Activated CD4-positive, alpha-beta memory T cell treated with anti-CD3 and anti-CD28 coated beads, Interleukin-2, amount 10 ng/mL, durations not matched to agents 7 days and 5 days (primary cell): ENCODE results near the gene PLA2G4D. TPM values are rescaled to one million over a fixed set of nuclear protein-coding genes. Genes with fewer than 3 reads are reported as not detected.
A peak's percentile ranks its signal among the peaks of the same experiment; 100 is the strongest.

Experiments
- CTCF ChIA-PET: fragments of 350-600 bp; sonication (Branson Sonifier 250); formaldehyde crosslinking; loops from one replicate; lab custom pipeline; 2021; ENCODE audit warnings: antibody characterized with exemption, inconsistent platforms; lab: Charles Lee
- POLR2A ChIA-PET: fragments of 350-600 bp; sonication (Branson Sonifier 250); formaldehyde crosslinking; loops from one replicate; lab custom pipeline; 2021; ENCODE audit warnings: antibody characterized with exemption; lab: Charles Lee
- DNase-seq: peaks from one replicate; pipeline ENCODE4 v3.0.0-alpha.2; 2020
- H3K27ac Mint-ChIP-seq: one replicate; pipeline ENCODE4 v1.8.0; 2021; ENCODE audit warnings: mild to moderate bottlenecking, mixed read lengths
- H3K27me3 Mint-ChIP-seq: one replicate; pipeline ENCODE4 v1.8.0; 2021; ENCODE audit warnings: mixed read lengths
- H3K36me3 Mint-ChIP-seq: one replicate; pipeline ENCODE4 v1.8.0; 2021; ENCODE audit warnings: low read depth, mixed read lengths
- H3K4me1 Mint-ChIP-seq: one replicate; pipeline ENCODE4 v1.8.0; 2021; ENCODE audit warnings: mixed read lengths
- H3K4me3 Mint-ChIP-seq: one replicate; pipeline ENCODE4 v1.8.0; 2021; ENCODE audit warnings: mild to moderate bottlenecking, mixed read lengths
- H3K9me3 Mint-ChIP-seq: one replicate; pipeline ENCODE4 v1.8.0; 2021; ENCODE audit warnings: mixed read lengths
- total RNA-seq, 2 experiments: library from RNA; stranded (reverse); gene quantifications; one replicate each; pipeline ENCODE4 v1.2.3, GENCODE V29; 2021

The PLA2G4D gene
- total RNA-seq, 2 experiments from 2014 or later: not detected

GRCh38 chr15:42084465-42085235 is 9.7 kb downstream of the PLA2G4D start:
- Mint-ChIP-seq H3K36me3 (no peaks in the 10 kb centered on the region), H3K4me3 (no peak overlapping the region), H3K27ac (no peak overlapping the region), H3K4me1 (peaks cover 15% of the 10 kb centered on the region), H3K27me3 (peaks cover 21% of the 10 kb centered on the region), H3K9me3 (no peaks in the 10 kb centered on the region)
- ChIA-PET POLR2A (no interaction called here), CTCF (interaction anchor here (0.7 to 6.4 kb wide), 17 partner anchors 10 to 311 kb away, joined by 3 to 44 read pairs (median 4); partner anchors contain the start of genes EHD4 and MAPKBP1)
- DNase-seq: peak; percentile 55

- DNase-seq: no peak
- POLR2A ChIA-PET: no interaction called here
- H3K27ac Mint-ChIP-seq: no peak overlapping the region
- H3K36me3 Mint-ChIP-seq: no peaks in the 10 kb centered on the region
- H3K4me1 Mint-ChIP-seq: peaks cover 15% of the 10 kb centered on the region
- H3K4me3 Mint-ChIP-seq: no peak overlapping the region
- peaks cover 14% of the 10 kb centered on the region for H3K27me3 Mint-ChIP-seq
- CTCF ChIA-PET: interaction anchor here (1.0 to 6.4 kb wide), 14 partner anchors 9 to 310 kb away, joined by 3 to 44 read pairs (median 6); partner anchors contain the start of genes EHD4 and MAPKBP1
- H3K9me3 Mint-ChIP-seq: no peaks in the 10 kb centered on the region
Measured at GRCh38 chr15:42083916-42084315, 10.4 kb downstream of the PLA2G4D start.

- H3K27ac Mint-ChIP-seq: no peak overlapping the region
- ChIA-PET CTCF (interaction anchor here (1.0 to 6.4 kb wide), 6 partner anchors 9 to 310 kb away, joined by 3 to 44 read pairs (median 8); partner anchors contain the start of gene MAPKBP1), POLR2A (no interaction called here)
- H3K36me3 Mint-ChIP-seq: no peaks in the 10 kb centered on the region
- H3K9me3 Mint-ChIP-seq: no peaks in the 10 kb centered on the region
- no peak for DNase-seq
- H3K4me1 Mint-ChIP-seq: peaks cover 15% of the 10 kb centered on the region
- H3K4me3 Mint-ChIP-seq: no peak overlapping the region
- H3K27me3 Mint-ChIP-seq: peaks cover 14% of the 10 kb centered on the region
Measured at GRCh38 chr15:42083605-42083908, 10.8 kb downstream of the PLA2G4D start.

GRCh38 chr15:42082823-42083604 is 11.3 kb downstream of the PLA2G4D start:
- no peak overlapping the region for H3K4me3 Mint-ChIP-seq
- POLR2A ChIA-PET: no interaction called here
- peaks cover 16% of the 10 kb centered on the region for H3K27me3 Mint-ChIP-seq
- DNase-seq: no peak
- no peaks in the 10 kb centered on the region for H3K9me3 Mint-ChIP-seq
- H3K4me1 Mint-ChIP-seq: peaks cover 14% of the 10 kb centered on the region
- CTCF ChIA-PET: interaction anchor here (1.0 to 6.4 kb wide), 6 partner anchors 8 to 310 kb away, joined by 3 to 44 read pairs (median 8); partner anchors contain the start of gene MAPKBP1
- H3K36me3 Mint-ChIP-seq: no peaks in the 10 kb centered on the region
- no peak overlapping the region for H3K27ac Mint-ChIP-seq

GRCh38 chr15:42082141-42082540 is 12.2 kb downstream of the PLA2G4D start:
- Mint-ChIP-seq H3K36me3 (no peaks in the 10 kb centered on the region), H3K27me3 (peaks cover 17% of the 10 kb centered on the region), H3K9me3 (no peaks in the 10 kb centered on the region), H3K27ac (no peak overlapping the region), H3K4me1 (peaks cover 14% of the 10 kb centered on the region), H3K4me3 (no peak overlapping the region)
- DNase-seq: no peak
- CTCF ChIA-PET: interaction anchor here (0.7 to 6.4 kb wide), 3 partner anchors 37 to 309 kb away, joined by 4 to 44 read pairs (median 23); partner anchors contain the start of gene MAPKBP1
- POLR2A ChIA-PET: no interaction called here

GRCh38 chr15:42080919-42081830 is 13.2 kb downstream of the PLA2G4D start:
- POLR2A ChIA-PET: no interaction called here

GRCh38 chr15:42080186-42080918 is 14.0 kb downstream of the PLA2G4D start:
- Mint-ChIP-seq H3K9me3 (no peaks in the 10 kb centered on the region), H3K4me3 (no peak overlapping the region), H3K36me3 (no peaks in the 10 kb centered on the region), H3K27ac (no peak overlapping the region), H3K27me3 (peaks cover 20% of the 10 kb centered on the region), H3K4me1 (peaks cover 13% of the 10 kb centered on the region)
- DNase-seq: no peak
- ChIA-PET CTCF (interaction anchor here (1.0 to 5.7 kb wide), 4 partner anchors 17 to 307 kb away, joined by 3 to 23 read pairs (median 4); partner anchors contain the start of gene MAPKBP1), POLR2A (no interaction called here)

More at GRCh38 chr15:42080919-42081830, 13.2 kb downstream of the PLA2G4D start:
- no peak for DNase-seq
- H3K27ac Mint-ChIP-seq: no peak overlapping the region
- H3K27me3 Mint-ChIP-seq: peaks cover 20% of the 10 kb centered on the region
- H3K4me3 Mint-ChIP-seq: no peak overlapping the region
- no peaks in the 10 kb centered on the region for H3K9me3 Mint-ChIP-seq
- H3K4me1 Mint-ChIP-seq: peaks cover 13% of the 10 kb centered on the region
- H3K36me3 Mint-ChIP-seq: no peaks in the 10 kb centered on the region
- CTCF ChIA-PET: interaction anchor here (1.0 to 6.4 kb wide), 5 partner anchors 18 to 308 kb away, joined by 3 to 44 read pairs (median 5); partner anchors contain the start of gene MAPKBP1

GRCh38 chr15:42079401-42079908 is 14.9 kb downstream of the PLA2G4D start:
- no peak for DNase-seq
- H3K27ac Mint-ChIP-seq: no peak overlapping the region
- no peaks in the 10 kb centered on the region for H3K36me3 Mint-ChIP-seq
- H3K4me3 Mint-ChIP-seq: no peak overlapping the region
- H3K27me3 Mint-ChIP-seq: peaks cover 20% of the 10 kb centered on the region
- peaks cover 6% of the 10 kb centered on the region for H3K4me1 Mint-ChIP-seq
- POLR2A ChIA-PET: no interaction called here
- H3K9me3 Mint-ChIP-seq: no peaks in the 10 kb centered on the region
- CTCF ChIA-PET: interaction anchor here (0.9 to 1.1 kb wide), 3 partner anchors 20 to 90 kb away, joined by 3 read pairs; no protein-coding TSS in a partner anchor

GRCh38 chr15:42078903-42079302 is 15.5 kb downstream of the PLA2G4D start:
- peaks cover under 1% of the 10 kb centered on the region for H3K4me1 Mint-ChIP-seq
- ChIA-PET POLR2A (no interaction called here), CTCF (interaction anchor here (0.6 to 1.1 kb wide), 4 partner anchors 20 to 89 kb away, joined by 3 read pairs; no protein-coding TSS in a partner anchor)

GRCh38 chr15:42077689-42078088 is 16.7 kb downstream of the PLA2G4D start:
- CTCF ChIA-PET: no interaction called here

More at GRCh38 chr15:42078903-42079302, 15.5 kb downstream of the PLA2G4D start:
- Mint-ChIP-seq H3K36me3 (no peaks in the 10 kb centered on the region), H3K4me3 (no peak overlapping the region), H3K9me3 (no peaks in the 10 kb centered on the region), H3K27me3 (peaks cover 18% of the 10 kb centered on the region), H3K27ac (no peak overlapping the region)
- DNase-seq: no peak

GRCh38 chr15:42073418-42073817 is 20.9 kb downstream of the PLA2G4D start:
- ChIA-PET CTCF (interaction anchor here (0.6 to 1.9 kb wide), 3 partner anchors 11 to 21 kb away, joined by 3 to 7 read pairs (median 4); partner anchors contain the start of gene PLA2G4D), POLR2A (no interaction called here)
- Mint-ChIP-seq H3K27me3 (peaks cover 8% of the 10 kb centered on the region), H3K4me3 (no peak overlapping the region), H3K4me1 (no peaks in the 10 kb centered on the region), H3K9me3 (no peaks in the 10 kb centered on the region), H3K36me3 (no peaks in the 10 kb centered on the region), H3K27ac (no peak overlapping the region)
- DNase-seq: no peak

More at GRCh38 chr15:42077689-42078088, 16.7 kb downstream of the PLA2G4D start:
- no peaks in the 10 kb centered on the region for H3K9me3 Mint-ChIP-seq
- peaks cover 18% of the 10 kb centered on the region for H3K27me3 Mint-ChIP-seq
- H3K36me3 Mint-ChIP-seq: no peaks in the 10 kb centered on the region
- DNase-seq: no peak
- H3K4me3 Mint-ChIP-seq: no peak overlapping the region
- no peaks in the 10 kb centered on the region for H3K4me1 Mint-ChIP-seq
- POLR2A ChIA-PET: no interaction called here
- no peak overlapping the region for H3K27ac Mint-ChIP-seq
